ENCODE measurements around the gene PCNX2.
A peak's percentile ranks its signal among the peaks of the same experiment; 100 is the strongest.

The PCNX2 gene

DNA sequence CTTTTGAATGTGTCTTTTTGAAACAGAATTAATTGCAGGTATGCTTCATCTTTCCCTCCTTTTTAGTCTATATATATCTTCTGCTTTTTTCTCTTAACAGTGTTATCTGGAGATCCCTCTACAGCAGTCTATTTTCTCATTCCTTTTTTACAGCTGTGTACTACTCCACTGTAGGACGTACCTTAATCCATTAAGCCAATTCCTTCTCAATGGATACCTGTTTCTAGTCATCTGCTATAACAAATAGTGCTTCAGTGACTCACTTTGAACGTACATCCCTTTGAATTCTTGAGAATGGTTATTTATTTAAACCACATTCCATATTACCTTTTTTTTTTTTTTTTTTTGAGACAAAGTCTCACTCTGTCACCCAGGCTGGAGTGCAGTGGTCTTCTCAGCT is 15.6 kb downstream of the PCNX2 start:
- no peak overlapping the region for H2AK5ac ChIP-seq (ENCODE audit: low read length)
- H3K56ac ChIP-seq (ENCODE audit: low read length): no peak overlapping the region
- no peaks in the 10 kb centered on the region for H3K36me3 ChIP-seq (ENCODE audit: control insufficient read depth, insufficient read depth, low read length)
- H3K4ac ChIP-seq (ENCODE audit: low read depth, low read length): no peak overlapping the region
- H3K27me3 ChIP-seq (ENCODE audit: insufficient read depth, low read length, poor library complexity): no peaks in the 10 kb centered on the region
- no peak overlapping the region for H3K18ac ChIP-seq (ENCODE audit: low read length)
- H3K4me2 ChIP-seq (ENCODE audit: low read length): no peak overlapping the region
- no peak overlapping the region for H2BK5ac ChIP-seq (ENCODE audit: low read length)
- no peak overlapping the region for H4K8ac ChIP-seq (ENCODE audit: low read depth, low read length)
- WGBS (ENCODE audit: extremely low coverage, insufficient coverage, low lambda C conversion rate): no CpG with 5 or more reads among the region's 2 CpGs
- no peak overlapping the region for H3K23ac ChIP-seq (ENCODE audit: low read length)
- peaks cover 6% of the 10 kb centered on the region for H3K79me1 ChIP-seq (ENCODE audit: low read length)
- peaks cover 12% of the 10 kb centered on the region for H3K79me2 ChIP-seq (ENCODE audit: control insufficient read depth, insufficient read depth, low read length)
- H3K27ac ChIP-seq (ENCODE audit: low read depth, low read length): no peak overlapping the region
- no peak overlapping the region for H2BK120ac ChIP-seq (ENCODE audit: low read depth, low read length)
- no peak overlapping the region for H3K9ac ChIP-seq (ENCODE audit: low read length)
- no peak overlapping the region for H4K5ac ChIP-seq (ENCODE audit: low read length)
- no peaks in the 10 kb centered on the region for H3K4me1 ChIP-seq (ENCODE audit: control insufficient read depth, low read depth, low read length)
- H3K4me3 ChIP-seq (ENCODE audit: low read length): no peak overlapping the region
- no peak overlapping the region for H2BK15ac ChIP-seq (replicated peaks; ENCODE audit: low read depth)
- DNase-seq: no peak

DNA sequence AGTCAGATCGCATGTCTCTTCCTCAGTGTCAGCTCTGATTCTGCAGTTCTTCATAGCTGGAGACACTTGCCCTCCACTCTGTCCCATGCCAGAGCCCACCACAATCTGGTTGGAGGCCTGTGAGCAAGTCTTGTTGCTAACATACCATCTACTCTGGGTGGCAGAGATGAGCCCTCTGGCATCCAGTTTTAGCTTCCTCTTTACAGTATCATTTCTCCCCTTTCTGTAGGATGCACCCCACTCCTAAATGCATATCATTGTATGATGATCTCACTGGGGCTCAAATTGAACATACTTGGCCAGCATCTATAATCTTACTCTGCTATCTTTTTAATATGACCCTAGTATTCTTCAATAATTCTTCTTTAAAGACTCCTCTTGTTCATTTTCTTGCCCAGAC is 16.9 kb downstream of the PCNX2 start:
- H2AK5ac ChIP-seq (ENCODE audit: low read length): no peak overlapping the region
- H3K27ac ChIP-seq (ENCODE audit: low read depth, low read length): no peak overlapping the region
- H3K9ac ChIP-seq (ENCODE audit: low read length): no peak overlapping the region
- H2BK15ac ChIP-seq (replicated peaks; ENCODE audit: low read depth): no peak overlapping the region
- H3K18ac ChIP-seq (ENCODE audit: low read length): no peak overlapping the region
- H3K27me3 ChIP-seq (ENCODE audit: insufficient read depth, low read length, poor library complexity): no peaks in the 10 kb centered on the region
- no peak overlapping the region for H3K4me3 ChIP-seq (ENCODE audit: low read length)
- H4K8ac ChIP-seq (ENCODE audit: low read depth, low read length): no peak overlapping the region
- H3K4ac ChIP-seq (ENCODE audit: low read depth, low read length): no peak overlapping the region
- H3K79me2 ChIP-seq (ENCODE audit: control insufficient read depth, insufficient read depth, low read length): peaks cover 6% of the 10 kb centered on the region
- no CpG with 5 or more reads among the region's 1 CpG for WGBS (ENCODE audit: extremely low coverage, insufficient coverage, low lambda C conversion rate)
- no peak overlapping the region for H4K5ac ChIP-seq (ENCODE audit: low read length)
- H2BK120ac ChIP-seq (ENCODE audit: low read depth, low read length): no peak overlapping the region
- peaks cover 5% of the 10 kb centered on the region for H3K79me1 ChIP-seq (ENCODE audit: low read length)
- H3K56ac ChIP-seq (ENCODE audit: low read length): no peak overlapping the region
- H3K23ac ChIP-seq (ENCODE audit: low read length): no peak overlapping the region
- DNase-seq: no peak
- no peak overlapping the region for H3K4me2 ChIP-seq (ENCODE audit: low read length)
- no peaks in the 10 kb centered on the region for H3K36me3 ChIP-seq (ENCODE audit: control insufficient read depth, insufficient read depth, low read length)
- no peak overlapping the region for H2BK5ac ChIP-seq (ENCODE audit: low read length)
- H3K4me1 ChIP-seq (ENCODE audit: control insufficient read depth, low read depth, low read length): no peaks in the 10 kb centered on the region

DNA sequence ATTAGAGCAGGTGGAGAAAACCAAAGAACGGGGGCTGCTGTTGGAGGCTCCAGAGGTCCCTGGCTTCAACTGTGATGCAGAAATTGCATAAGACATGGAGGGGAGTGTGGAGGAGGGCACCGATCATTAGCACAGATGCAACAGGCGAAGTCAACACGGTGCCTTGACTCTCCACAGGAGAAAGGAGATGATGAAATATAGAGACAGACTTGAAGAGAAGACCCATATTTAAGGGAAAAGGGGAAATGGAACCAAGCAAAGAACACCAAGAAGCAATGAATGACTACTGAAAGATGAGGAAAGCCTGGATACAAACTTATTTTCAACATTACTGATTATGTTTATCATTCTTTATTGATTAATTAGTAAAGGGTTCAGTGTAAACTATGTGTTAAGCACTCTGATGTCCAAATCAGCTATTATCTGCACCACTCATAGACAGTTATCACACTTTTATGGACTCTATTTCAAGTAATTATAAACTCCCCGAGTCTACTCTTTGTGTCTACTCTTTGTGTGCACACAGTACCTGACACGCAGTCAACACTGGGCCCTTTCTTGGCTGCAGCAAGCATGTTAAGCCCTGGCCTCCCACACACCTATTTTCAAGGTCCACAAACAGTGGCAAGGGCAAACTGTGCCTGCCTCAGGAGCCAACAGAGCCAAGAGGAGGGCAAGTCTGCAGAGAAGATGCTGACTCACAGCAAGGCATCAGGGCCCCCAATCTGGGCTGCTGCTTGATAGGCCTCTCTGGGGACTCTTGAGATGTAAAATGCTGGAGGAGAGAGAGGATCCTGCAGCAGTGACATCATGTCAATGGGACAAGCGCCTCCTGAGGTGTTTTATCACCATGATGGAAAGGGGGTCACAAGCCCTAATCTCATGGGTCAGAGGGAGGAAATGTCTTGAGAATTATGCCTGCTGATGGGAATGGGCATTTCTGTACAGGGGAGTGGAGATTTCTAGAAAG is 17.6 kb downstream of the PCNX2 start:
- H3K36me3 ChIP-seq (ENCODE audit: control insufficient read depth, insufficient read depth, low read length): no peaks in the 10 kb centered on the region
- H3K18ac ChIP-seq (ENCODE audit: low read length): no peak overlapping the region
- H3K56ac ChIP-seq (ENCODE audit: low read length): no peak overlapping the region
- H4K5ac ChIP-seq (ENCODE audit: low read length): no peak overlapping the region
- H4K8ac ChIP-seq (ENCODE audit: low read depth, low read length): no peak overlapping the region
- no peak overlapping the region for H3K9ac ChIP-seq (ENCODE audit: low read length)
- peak; percentile 47 for DNase-seq
- no peak overlapping the region for H3K27ac ChIP-seq (ENCODE audit: low read depth, low read length)
- no peak overlapping the region for H2BK120ac ChIP-seq (ENCODE audit: low read depth, low read length)
- H3K4me1 ChIP-seq (ENCODE audit: control insufficient read depth, low read depth, low read length): no peaks in the 10 kb centered on the region
- no peak overlapping the region for H3K23ac ChIP-seq (ENCODE audit: low read length)
- no peak overlapping the region for H3K4ac ChIP-seq (ENCODE audit: low read depth, low read length)
- H3K4me3 ChIP-seq (ENCODE audit: low read length): no peak overlapping the region
- H3K79me1 ChIP-seq (ENCODE audit: low read length): peaks cover 5% of the 10 kb centered on the region
- no peak overlapping the region for H3K4me2 ChIP-seq (ENCODE audit: low read length)
- no peak overlapping the region for H2AK5ac ChIP-seq (ENCODE audit: low read length)
- no peaks in the 10 kb centered on the region for H3K27me3 ChIP-seq (ENCODE audit: insufficient read depth, low read length, poor library complexity)
- no peak overlapping the region for H2BK15ac ChIP-seq (replicated peaks; ENCODE audit: low read depth)
- no CpG with 5 or more reads among the region's 7 CpGs for WGBS (ENCODE audit: extremely low coverage, insufficient coverage, low lambda C conversion rate)
- peaks cover 6% of the 10 kb centered on the region for H3K79me2 ChIP-seq (ENCODE audit: control insufficient read depth, insufficient read depth, low read length)
- no peak overlapping the region for H2BK5ac ChIP-seq (ENCODE audit: low read length)

DNA sequence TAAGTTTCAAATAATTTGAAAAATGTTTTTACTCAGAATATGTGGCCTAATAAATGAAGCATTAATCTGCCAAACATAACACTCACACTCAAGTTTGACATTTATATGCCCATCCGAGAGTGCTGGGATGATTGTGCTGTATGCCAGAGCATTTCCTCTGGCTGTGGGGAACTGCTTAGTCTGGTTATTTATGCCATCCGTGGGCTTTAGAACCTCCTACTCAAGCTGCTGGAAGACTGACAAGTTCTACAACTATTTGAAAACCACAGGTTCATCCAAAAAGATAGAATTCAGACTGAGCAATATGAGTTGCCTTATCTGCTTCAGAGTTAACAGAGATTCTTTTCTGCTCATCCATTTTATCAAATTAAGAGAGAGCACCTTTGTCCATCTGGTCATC is 25.9 kb downstream of the PCNX2 start:
- H2BK15ac ChIP-seq (replicated peaks; ENCODE audit: low read depth): no peak overlapping the region
- H3K9ac ChIP-seq (ENCODE audit: low read length): no peak overlapping the region
- no peak for DNase-seq
- no peak overlapping the region for H3K18ac ChIP-seq (ENCODE audit: low read length)
- H2BK5ac ChIP-seq (ENCODE audit: low read length): no peak overlapping the region
- no peak overlapping the region for H3K4me3 ChIP-seq (ENCODE audit: low read length)
- no peak overlapping the region for H2AK5ac ChIP-seq (ENCODE audit: low read length)
- H3K79me2 ChIP-seq (ENCODE audit: control insufficient read depth, insufficient read depth, low read length): peaks cover under 1% of the 10 kb centered on the region
- H3K27me3 ChIP-seq (ENCODE audit: insufficient read depth, low read length, poor library complexity): no peaks in the 10 kb centered on the region
- no peak overlapping the region for H3K4me2 ChIP-seq (ENCODE audit: low read length)
- no peak overlapping the region for H4K8ac ChIP-seq (ENCODE audit: low read depth, low read length)
- no peak overlapping the region for H3K27ac ChIP-seq (ENCODE audit: low read depth, low read length)
- no peaks in the 10 kb centered on the region for H3K36me3 ChIP-seq (ENCODE audit: control insufficient read depth, insufficient read depth, low read length)
- no peak overlapping the region for H3K4ac ChIP-seq (ENCODE audit: low read depth, low read length)
- H3K79me1 ChIP-seq (ENCODE audit: low read length): peaks cover 2% of the 10 kb centered on the region
- no peak overlapping the region for H4K5ac ChIP-seq (ENCODE audit: low read length)
- no CpG with 5 or more reads among the region's 2 CpGs for WGBS (ENCODE audit: extremely low coverage, insufficient coverage, low lambda C conversion rate)
- H3K4me1 ChIP-seq (ENCODE audit: control insufficient read depth, low read depth, low read length): no peaks in the 10 kb centered on the region
- no peak overlapping the region for H3K23ac ChIP-seq (ENCODE audit: low read length)
- H2BK120ac ChIP-seq (ENCODE audit: low read depth, low read length): no peak overlapping the region
- H3K56ac ChIP-seq (ENCODE audit: low read length): no peak overlapping the region

DNA sequence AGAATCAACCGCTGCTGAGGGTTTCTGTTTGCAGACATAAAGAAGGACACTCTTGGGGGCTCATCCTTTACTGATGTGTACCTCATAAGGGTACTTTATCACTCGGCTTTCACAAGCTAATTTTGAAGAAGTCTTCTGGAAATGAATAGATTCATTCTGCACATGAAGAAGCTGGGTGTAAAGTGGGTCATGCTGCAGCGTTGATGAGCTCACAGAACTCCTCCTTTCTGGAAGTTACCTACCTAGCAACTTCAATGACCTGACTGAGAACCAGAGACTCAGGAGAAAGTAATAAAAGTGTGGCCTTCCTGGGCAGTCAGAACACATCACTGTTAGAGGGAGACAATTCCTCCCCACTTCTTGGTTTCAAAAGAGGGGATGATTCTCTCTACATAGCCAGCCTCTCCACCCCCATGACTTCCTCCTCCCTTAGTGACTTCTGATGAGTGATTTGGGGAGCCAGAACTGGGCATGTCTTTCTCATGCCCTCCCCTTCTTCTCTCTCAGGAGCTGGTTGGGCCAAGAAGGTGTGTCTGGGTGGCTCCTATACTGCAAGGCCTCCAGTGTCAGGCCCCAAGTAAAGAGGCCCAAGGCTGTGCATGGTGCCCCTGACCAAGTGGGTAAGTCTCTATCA is 27.0 kb downstream of the PCNX2 start:
- no peaks in the 10 kb centered on the region for H3K27me3 ChIP-seq (ENCODE audit: insufficient read depth, low read length, poor library complexity)
- no peak overlapping the region for H2BK120ac ChIP-seq (ENCODE audit: low read depth, low read length)
- no peaks in the 10 kb centered on the region for H3K36me3 ChIP-seq (ENCODE audit: control insufficient read depth, insufficient read depth, low read length)
- H3K79me2 ChIP-seq (ENCODE audit: control insufficient read depth, insufficient read depth, low read length): peaks cover 3% of the 10 kb centered on the region
- no CpG with 5 or more reads among the region's 3 CpGs for WGBS (ENCODE audit: extremely low coverage, insufficient coverage, low lambda C conversion rate)
- H3K79me1 ChIP-seq (ENCODE audit: low read length): peaks cover 6% of the 10 kb centered on the region
- no peak overlapping the region for H3K4ac ChIP-seq (ENCODE audit: low read depth, low read length)
- H2BK15ac ChIP-seq (replicated peaks; ENCODE audit: low read depth): no peak overlapping the region
- H3K56ac ChIP-seq (ENCODE audit: low read length): no peak overlapping the region
- no peak overlapping the region for H3K18ac ChIP-seq (ENCODE audit: low read length)
- H3K23ac ChIP-seq (ENCODE audit: low read length): no peak overlapping the region
- H2AK5ac ChIP-seq (ENCODE audit: low read length): no peak overlapping the region
- H4K8ac ChIP-seq (ENCODE audit: low read depth, low read length): no peak overlapping the region
- H2BK5ac ChIP-seq (ENCODE audit: low read length): no peak overlapping the region
- H3K4me1 ChIP-seq (ENCODE audit: control insufficient read depth, low read depth, low read length): peaks cover 2% of the 10 kb centered on the region
- no peak overlapping the region for H3K27ac ChIP-seq (ENCODE audit: low read depth, low read length)
- no peak overlapping the region for H3K4me3 ChIP-seq (ENCODE audit: low read length)
- H4K5ac ChIP-seq (ENCODE audit: low read length): no peak overlapping the region
- no peak overlapping the region for H3K9ac ChIP-seq (ENCODE audit: low read length)
- no peak overlapping the region for H3K4me2 ChIP-seq (ENCODE audit: low read length)
- DNase-seq: no peak
